CD14-positive monocyte (primary cell): ENCODE measurements around the gene SEPTIN10. TPM values are rescaled to one million over a fixed set of nuclear protein-coding genes. Genes with fewer than 3 reads are reported as not detected.

ENCODE experiments used
- DNase-seq, 3 donors: peaks; one replicate each; pipeline ENCODE4 v3.0.0-alpha.2; 2011 to 2022
- H2AFZ ChIP-seq: 2 replicates; pipeline ENCODE4 v1.6.0; 2012; ENCODE audit warnings: mild to moderate bottlenecking, low read depth, low read length, inconsistent platforms; ENCODE audit not compliant: insufficient read depth, poor library complexity, severe bottlenecking
- H3K27ac ChIP-seq, 2 donors: 1 replicate in 1 of 2; 2 replicates in 1 of 2; pipeline ENCODE4 v1.5.1; 2012 to 2013; ENCODE audit warnings: low read length in 2 of 2, control low read depth in 1 of 2, inconsistent platforms in 1 of 2, low read depth in 1 of 2, mild to moderate bottlenecking in 1 of 2
- H3K27me3 ChIP-seq, 2 donors: one replicate each; pipeline versions ENCODE4 v1.6.0 to v1.6.1; 2011 to 2013; ENCODE audit warnings: low read length in 2 of 2; ENCODE audit not compliant: control insufficient read depth in 2 of 2, insufficient read depth in 2 of 2
- H3K36me3 ChIP-seq, 2 donors: replicated peaks in 1 of 2; 1 replicate in 1 of 2; 2 replicates in 1 of 2; pipeline versions ENCODE4 v1.5.1 to v1.6.1; 2012 to 2013; ENCODE audit warnings: low read length in 2 of 2, control low read depth in 1 of 2, inconsistent platforms in 1 of 2, mild to moderate bottlenecking in 1 of 2; ENCODE audit not compliant: insufficient read depth in 2 of 2, control insufficient read depth in 1 of 2
- H3K4me1 ChIP-seq, 2 donors: 1 replicate in 1 of 2; 2 replicates in 1 of 2; pipeline versions ENCODE4 v1.5.1 to v1.6.1; 2012 to 2013; ENCODE audit warnings: low read length in 2 of 2, control low read depth in 1 of 2, inconsistent platforms in 1 of 2, mild to moderate bottlenecking in 1 of 2, moderate library complexity in 1 of 2; ENCODE audit not compliant: insufficient read depth in 2 of 2, control insufficient read depth in 1 of 2
- H3K4me2 ChIP-seq: replicated peaks from 2 replicates; pipeline ENCODE3; 2012; ENCODE audit warnings: low read length, moderate library complexity, mild to moderate bottlenecking; ENCODE audit not compliant: poor library complexity, severe bottlenecking; ENCODE audit errors: extremely low read depth
- H3K4me3 ChIP-seq, 3 experiments: fragments of 200-600 bp in 1 of 3; sonication (generic) in 1 of 3; replicated peaks in 1 of 3; 1 replicate in 2 of 3; 2 replicates in 1 of 3; pipeline ENCODE4 v1.5.1; 2011 to 2013; ENCODE audit warnings: low read length in 3 of 3, mild to moderate bottlenecking in 3 of 3, control low read depth in 2 of 3, low read depth in 2 of 3, inconsistent platforms in 1 of 3, moderate library complexity in 1 of 3
- H3K79me2 ChIP-seq: 2 replicates; pipeline ENCODE4 v1.6.0; 2012; ENCODE audit warnings: mild to moderate bottlenecking, control low read depth, inconsistent platforms, low read length, moderate library complexity; ENCODE audit not compliant: insufficient read depth
- H3K9ac ChIP-seq: 2 replicates; pipeline ENCODE4 v1.6.0; 2017; ENCODE audit warnings: low read length, mild to moderate bottlenecking; ENCODE audit not compliant: insufficient read depth, poor library complexity, severe bottlenecking
- H3K9me3 ChIP-seq, 2 donors: replicated peaks in 1 of 2; 1 replicate in 1 of 2; 2 replicates in 1 of 2; pipeline versions ENCODE4 v1.5.1 to v1.6.1; 2012 to 2013; ENCODE audit warnings: low read length in 2 of 2, control low read depth in 1 of 2; ENCODE audit not compliant: control insufficient read depth in 1 of 2, insufficient read depth in 1 of 2
- H4K20me1 ChIP-seq: 2 replicates; pipeline ENCODE4 v1.6.0; 2012; ENCODE audit warnings: mild to moderate bottlenecking, low read length, control low read depth, moderate library complexity; ENCODE audit not compliant: insufficient read depth
- H3K27ac Mint-ChIP-seq, 7 donors: one replicate each; pipeline ENCODE4 v1.8.0; 2020; ENCODE audit warnings: mild to moderate bottlenecking in 7 of 7, mixed read lengths in 7 of 7, moderate library complexity in 6 of 7, inconsistent platforms in 2 of 7
- H3K27me3 Mint-ChIP-seq, 3 donors: one replicate each; pipeline ENCODE4 v1.8.0; 2021 to 2022; ENCODE audit warnings: low read depth in 3 of 3, mild to moderate bottlenecking in 3 of 3, mixed read lengths in 3 of 3, moderate library complexity in 3 of 3, inconsistent platforms in 1 of 3
- H3K36me3 Mint-ChIP-seq, 2 donors: one replicate each; pipeline ENCODE4 v1.8.0; 2020; ENCODE audit warnings: mixed read lengths in 2 of 2, inconsistent platforms in 1 of 2, mild to moderate bottlenecking in 1 of 2
- H3K4me1 Mint-ChIP-seq: one replicate; pipeline ENCODE4 v1.8.0; 2020; ENCODE audit warnings: mild to moderate bottlenecking, mixed read lengths
- H3K4me3 Mint-ChIP-seq, 2 donors: one replicate each; pipeline ENCODE4 v1.8.0; 2020; ENCODE audit warnings: mild to moderate bottlenecking in 2 of 2, mixed read lengths in 2 of 2, moderate library complexity in 1 of 2
- H3K9me3 Mint-ChIP-seq, 7 donors: one replicate each; pipeline ENCODE4 v1.8.0; 2020 to 2022; ENCODE audit warnings: mixed read lengths in 7 of 7, mild to moderate bottlenecking in 6 of 7, moderate library complexity in 6 of 7, inconsistent platforms in 2 of 7
- CTCF ChIP-seq: fragments of 200-600 bp; IDR thresholded peaks from one replicate; pipeline ENCODE4 v1.8.0; 2022; ENCODE audit warnings: antibody characterized with exemption, mild to moderate bottlenecking
- WGBS: methylation state at CpG from one replicate; pipeline ENCODE4 v1.1.5; 2013; ENCODE audit warnings: missing lambda C conversion rate; ENCODE audit not compliant: insufficient coverage; 5-methylcytosine and 5-hydroxymethylcytosine counted together
- intact Hi-C, 2 donors: fragments of 100-400 bp; cut with micrococcal nuclease; formaldehyde crosslinking; loops; one replicate each; pipeline versions ENCODE4 v1.15.0 to v1.15.1; 2023
- polyA plus RNA-seq, 3 donors: library from polyadenylated mRNA; depleted of rRNA in 1 of 3; unstranded in 2 of 3; stranded (reverse) in 1 of 3; fragments of 300-500 nt in 2 of 3; fragments of >200 nt in 1 of 3; fragmentation: Illumina TruSeq in 2 of 3; gene quantifications; 1 replicate in 2 of 3; 2 replicates in 1 of 3; pipeline ENCODE4 v1.2.3, GENCODE V29; 2012 to 2021

SEPTIN10 gene
- polyA plus RNA-seq, 3 donors, result 4.2 to 6.8 (median 4.4) TPM

DNA sequence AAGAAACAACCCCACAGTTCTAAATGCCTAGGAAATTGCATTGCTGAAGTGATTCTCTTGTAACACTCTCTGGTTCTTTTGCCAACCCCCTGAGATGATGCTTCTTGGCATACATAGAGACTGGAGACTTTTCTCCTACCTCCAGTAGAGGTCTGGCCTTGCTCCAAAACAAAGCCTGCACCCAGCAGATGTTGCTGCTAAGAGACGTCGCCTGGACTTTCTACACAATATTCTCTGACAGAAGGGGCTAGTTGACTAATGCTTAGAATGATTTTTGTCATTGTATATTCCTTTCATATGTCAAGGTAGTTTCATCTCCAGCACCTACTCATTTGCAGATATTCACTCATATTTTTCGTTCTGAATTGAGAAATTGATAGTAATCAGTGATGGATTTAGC lies 25.0 kb upstream of the SEPTIN10 start:
- H3K27me3 ChIP-seq, result no peaks in the 10 kb centered on the region
- intact Hi-C loops, result no loop called here
- H3K4me3 Mint-ChIP-seq, result no peak overlapping the region
- no peak for TF ChIP-seq CTCF
- no peaks in the 10 kb centered on the region for H4K20me1 ChIP-seq
- WGBS, result no CpG with 5 or more reads among the region's 3 CpGs
- peaks cover 0 to 1% of the 10 kb centered on the region in 2 donors for H3K36me3 Mint-ChIP-seq
- no peaks in the 10 kb centered on the region for H3K27me3 Mint-ChIP-seq
- peaks cover 0 to 7% (median 0%) of the 10 kb centered on the region in 7 donors for H3K9me3 Mint-ChIP-seq
- no peak for DNase-seq
- H3K36me3 ChIP-seq, result no peaks in the 10 kb centered on the region
- H3K27ac Mint-ChIP-seq, result peak overlapping the region in 4 of 7 donors; percentile 54 to 99 (median 96)
- H3K9me3 ChIP-seq, result no peaks in the 10 kb centered on the region
- H3K4me3 ChIP-seq, result no peak overlapping the region
- no peak overlapping the region for H3K4me2 ChIP-seq
- H3K79me2 ChIP-seq, result no peaks in the 10 kb centered on the region
- H3K4me1 ChIP-seq, result peaks cover 36 to 37% of the 10 kb centered on the region in 2 donors
- peak overlapping the region in 1 of 2 donors; percentile 90 for H3K27ac ChIP-seq
- no peak overlapping the region for H3K9ac ChIP-seq
- no peak overlapping the region for H2AFZ ChIP-seq
- H3K4me1 Mint-ChIP-seq, result peaks cover 43% of the 10 kb centered on the region

DNA sequence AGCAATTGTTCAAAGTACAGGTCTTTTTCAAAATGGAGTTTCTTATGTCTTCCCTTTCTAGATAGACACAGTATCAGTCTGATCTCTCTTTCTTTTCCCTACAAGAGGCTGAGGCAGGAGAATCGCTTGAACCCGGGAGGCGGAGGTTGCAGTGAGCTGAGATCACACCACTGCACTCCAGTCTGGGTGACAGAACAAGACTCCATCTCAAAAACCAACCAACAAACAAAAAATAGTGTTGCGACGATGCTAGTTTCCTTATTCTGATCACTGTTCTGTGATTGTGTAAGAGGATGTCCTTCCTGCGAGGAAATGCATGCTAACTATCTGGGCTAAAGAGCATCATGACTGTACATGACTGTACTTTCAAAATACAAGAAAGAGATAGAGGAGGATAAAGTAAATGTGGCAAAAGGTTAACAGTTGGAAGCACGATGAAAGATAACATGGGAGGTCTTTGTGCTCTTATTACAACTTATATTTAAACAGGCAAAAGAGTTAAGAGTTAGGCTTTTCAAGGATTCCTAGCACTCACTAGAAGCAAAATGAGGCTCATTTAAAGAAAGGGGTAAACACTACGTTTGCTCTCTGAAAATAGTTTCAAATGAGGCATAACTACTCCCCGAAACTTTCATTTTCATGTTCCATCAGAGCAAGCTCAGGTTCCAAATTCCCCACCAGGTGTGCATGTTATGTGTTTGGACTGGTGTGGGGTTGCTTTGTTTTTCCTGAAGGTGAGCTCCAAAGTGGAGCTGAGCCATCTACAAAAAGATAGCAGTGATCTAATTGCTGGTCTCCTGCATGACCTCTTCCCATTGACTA lies 24.2 kb upstream of the SEPTIN10 start:
- no peaks in the 10 kb centered on the region for H3K79me2 ChIP-seq
- H2AFZ ChIP-seq, result peak overlapping the region; percentile 63
- H3K4me1 Mint-ChIP-seq, result peaks cover 50% of the 10 kb centered on the region
- H3K9ac ChIP-seq, result no peak overlapping the region
- H3K27me3 ChIP-seq, result no peaks in the 10 kb centered on the region
- H3K27me3 Mint-ChIP-seq, result no peaks in the 10 kb centered on the region
- no peaks in the 10 kb centered on the region for H3K9me3 ChIP-seq
- DNase-seq, result peak; percentile 68 to 84 (median 80)
- WGBS, result no CpG with 5 or more reads among the region's 9 CpGs
- no peak for TF ChIP-seq CTCF
- H3K4me1 ChIP-seq, result peaks cover 42 to 44% of the 10 kb centered on the region in 2 donors
- intact Hi-C loops, result no loop called here
- peak overlapping the region; percentile 72 to 90 for H3K27ac ChIP-seq
- peaks cover 0 to 8% (median 3%) of the 10 kb centered on the region in 7 donors for H3K9me3 Mint-ChIP-seq
- H3K36me3 ChIP-seq, result no peaks in the 10 kb centered on the region
- H3K4me2 ChIP-seq, result no peak overlapping the region
- H3K4me3 ChIP-seq, result peak overlapping the region in 1 of 3 experiments; percentile 28
- peaks cover 0 to 1% of the 10 kb centered on the region in 2 donors for H3K36me3 Mint-ChIP-seq
- H3K4me3 Mint-ChIP-seq, result peak overlapping the region; percentile 48 to 66
- H4K20me1 ChIP-seq, result no peaks in the 10 kb centered on the region
- H3K27ac Mint-ChIP-seq, result peak overlapping the region; percentile 94 to 99 (median 96)
